HG02852 (cell line): ENCODE results near the gene RSPH9.
"Not testable (repeated sequence)": the region's sequence is repeated elsewhere in the genome, so short reads cannot be mapped to it uniquely, and the experiment has no call there.

Experiments
- ATAC-seq: cut with Tn5 transposase; IDR thresholded peaks from one replicate; pipeline ENCODE4 v1.9.1; 2021; ENCODE audit warnings: mild to moderate bottlenecking, moderate library complexity; ENCODE audit not compliant: unreplicated experiment

The RSPH9 gene

GRCh38 chr6:43682724-43683429, 38.0 kb downstream of the RSPH9 start:
- ATAC-seq = no peak

DNA sequence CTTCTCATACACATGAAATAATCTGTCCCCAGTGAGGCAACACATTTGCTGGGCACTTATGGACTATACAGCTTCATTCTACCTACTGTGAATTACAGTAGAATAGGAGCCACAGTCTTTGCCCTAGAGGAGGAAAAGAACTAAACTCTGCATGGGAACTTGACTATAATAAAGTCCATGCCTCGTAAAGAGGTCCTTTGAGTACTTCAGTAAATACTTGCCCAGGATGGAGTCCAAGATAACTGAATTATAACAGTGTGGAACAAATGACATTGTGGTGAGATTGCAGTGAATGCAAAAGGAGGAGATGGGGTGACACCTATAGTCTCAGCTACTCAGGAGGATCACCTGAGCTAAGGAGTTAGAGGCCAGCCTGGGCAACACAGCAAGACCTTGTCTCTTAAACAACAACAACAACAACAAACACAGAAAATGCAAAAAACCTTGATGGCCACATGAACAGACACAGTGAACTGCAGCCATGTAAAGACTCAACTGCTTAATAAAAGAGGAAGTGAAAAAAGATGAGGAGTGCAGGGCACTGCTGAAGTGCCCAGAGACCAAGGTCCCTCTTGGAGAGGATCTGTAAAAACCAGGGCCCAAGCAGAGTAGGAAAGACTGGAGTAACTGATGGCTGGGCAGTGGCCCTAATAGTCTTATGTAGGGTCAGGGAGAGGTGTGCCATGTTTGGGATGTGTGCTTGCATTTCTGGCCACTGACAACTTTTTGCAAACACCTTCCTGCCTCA, 39.0 kb downstream of the RSPH9 start:
- ATAC-seq = no peak

- ATAC-seq = no peak
Observed at GRCh38 chr6:43687079-43687436, 42.2 kb downstream of the RSPH9 start.

- ATAC-seq = peak; percentile 94
Observed at GRCh38 chr6:43687437-43688347, 42.9 kb downstream of the RSPH9 start, which contains the start of gene MRPS18A. Gene MRPS18A, minus strand, starts transcription at chr6:43687791. Its CDS starts 12 bp downstream, at chr6:43687779.

- no peak for ATAC-seq
Observed at GRCh38 chr6:43689421-43689820, 44.6 kb downstream of the RSPH9 start.

DNA sequence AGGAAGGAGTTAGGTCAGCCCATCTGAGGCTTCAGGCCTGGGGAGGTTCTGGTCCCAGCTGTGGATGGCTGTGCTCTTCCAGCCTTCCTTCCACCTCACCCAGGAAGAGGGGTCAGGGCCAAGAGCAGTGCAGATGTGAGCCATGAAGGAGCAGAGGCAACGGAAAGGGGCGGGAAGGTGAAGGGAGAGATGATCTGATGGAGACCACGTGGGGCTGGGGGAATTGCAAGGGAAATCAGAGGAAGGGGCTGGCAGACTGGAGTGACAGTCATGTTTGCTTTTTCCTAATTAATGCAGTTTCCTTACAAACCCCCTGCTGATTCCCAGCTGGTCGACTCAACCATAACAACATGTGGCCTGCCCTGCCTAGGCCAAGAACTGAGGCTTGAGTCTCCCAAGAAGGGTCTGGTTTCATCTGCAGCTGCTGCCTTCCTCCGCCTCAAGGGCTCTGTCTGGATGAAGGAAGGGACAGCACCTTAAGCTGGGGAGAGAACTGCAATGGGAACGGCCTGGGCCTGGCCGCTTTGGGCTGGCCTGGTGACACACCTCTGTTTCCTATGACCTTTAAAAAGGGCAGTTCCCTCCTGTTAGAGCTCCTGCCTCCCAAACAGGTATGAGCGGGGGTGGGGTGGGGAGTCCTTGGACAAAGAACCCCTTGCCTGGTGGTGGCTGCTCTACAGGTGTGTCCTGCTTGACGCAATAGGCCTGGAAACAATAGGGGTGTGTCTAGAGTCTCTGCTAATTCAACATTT, 50.6 kb downstream of the RSPH9 start:
- no peak for ATAC-seq

GRCh38 chr6:43695967-43696291, 51.1 kb downstream of the RSPH9 start:
- no peak for ATAC-seq

DNA sequence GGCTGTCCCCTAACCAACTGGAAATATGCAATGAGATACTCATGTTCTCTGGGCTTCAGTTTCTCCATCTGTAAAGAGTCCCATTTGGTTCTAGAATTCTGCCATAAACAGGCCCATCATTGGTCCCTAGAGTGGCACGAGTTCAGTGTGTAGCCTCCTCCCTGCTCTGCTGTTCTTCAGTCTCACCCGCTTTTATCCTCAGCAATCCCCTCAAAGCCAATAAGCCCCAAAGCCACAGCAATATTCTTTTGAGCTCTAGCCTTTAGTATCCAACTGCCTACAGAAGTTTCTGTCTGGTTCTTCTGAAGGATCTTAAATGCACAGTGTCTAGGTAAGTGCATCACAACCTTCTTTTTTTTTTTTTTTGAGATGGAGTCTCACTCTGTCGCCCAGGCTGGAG, 52.6 kb downstream of the RSPH9 start:
- ATAC-seq = no peak

DNA sequence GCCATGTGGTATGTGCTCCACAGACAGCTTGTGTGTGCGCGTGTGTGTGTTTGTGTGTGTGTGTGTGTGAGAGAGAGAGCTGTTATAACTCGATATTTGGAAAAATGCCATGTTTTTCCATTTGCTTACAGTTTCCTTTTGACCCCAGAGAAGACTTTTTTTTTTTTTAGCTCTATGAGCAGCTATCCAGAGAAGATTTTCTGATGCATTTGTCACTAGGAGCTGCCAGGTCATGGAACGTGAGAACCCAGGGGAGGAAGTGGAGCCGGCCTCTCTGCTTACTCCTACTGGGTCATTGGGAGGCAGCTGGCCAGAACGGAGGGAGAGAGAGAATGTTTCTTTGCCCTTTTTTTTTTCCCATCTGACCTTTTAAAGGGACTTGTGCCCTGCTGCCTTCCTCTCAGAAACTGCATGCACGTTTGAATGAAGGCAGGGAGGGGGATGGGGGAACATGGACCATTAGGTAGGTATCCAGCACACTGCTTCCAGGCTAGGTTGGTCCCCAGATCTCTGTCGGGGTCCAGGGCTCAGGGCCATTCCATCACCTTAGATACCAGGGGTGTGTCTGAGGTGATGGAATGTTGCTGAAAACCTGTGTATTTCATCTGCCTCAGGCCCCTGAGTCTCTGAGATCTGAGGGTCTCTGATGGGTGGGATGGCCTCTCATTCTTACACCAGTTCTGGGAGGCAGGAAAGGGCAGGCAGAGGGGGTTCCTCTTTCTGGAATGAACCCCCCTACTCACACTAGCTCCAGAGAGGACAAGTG, 53.9 kb downstream of the RSPH9 start:
- ATAC-seq = no peak

DNA sequence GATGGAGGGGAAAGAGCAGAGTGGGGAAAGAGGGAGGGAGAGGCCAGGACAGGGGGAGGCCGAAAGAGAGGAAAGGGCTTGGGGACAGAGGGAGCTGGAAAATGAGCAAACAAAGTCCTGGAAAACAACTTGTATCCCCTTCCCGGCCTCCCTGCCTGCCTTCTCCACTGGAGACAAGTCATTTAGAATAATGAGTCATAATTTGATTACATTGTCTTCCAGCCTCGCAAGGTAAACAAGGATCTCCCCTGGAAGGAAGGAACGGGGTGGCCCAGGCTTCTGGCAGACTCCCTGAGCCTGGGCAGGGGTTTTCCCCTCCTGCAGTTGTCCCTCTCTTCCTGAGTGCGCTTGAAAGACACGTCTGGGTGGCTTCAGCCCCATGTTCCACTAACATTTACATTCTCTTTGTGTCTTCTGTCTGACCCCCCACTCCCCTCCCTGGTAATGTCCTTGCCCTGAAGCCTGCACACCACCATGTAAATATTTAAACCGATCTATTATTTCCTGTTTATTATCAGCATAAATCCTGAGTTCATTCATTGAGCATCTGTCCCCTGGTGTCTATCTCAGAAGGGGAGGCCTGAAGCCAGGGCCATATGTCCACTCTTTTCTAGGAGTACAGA, 54.8 kb downstream of the RSPH9 start:
- ATAC-seq = no peak

DNA sequence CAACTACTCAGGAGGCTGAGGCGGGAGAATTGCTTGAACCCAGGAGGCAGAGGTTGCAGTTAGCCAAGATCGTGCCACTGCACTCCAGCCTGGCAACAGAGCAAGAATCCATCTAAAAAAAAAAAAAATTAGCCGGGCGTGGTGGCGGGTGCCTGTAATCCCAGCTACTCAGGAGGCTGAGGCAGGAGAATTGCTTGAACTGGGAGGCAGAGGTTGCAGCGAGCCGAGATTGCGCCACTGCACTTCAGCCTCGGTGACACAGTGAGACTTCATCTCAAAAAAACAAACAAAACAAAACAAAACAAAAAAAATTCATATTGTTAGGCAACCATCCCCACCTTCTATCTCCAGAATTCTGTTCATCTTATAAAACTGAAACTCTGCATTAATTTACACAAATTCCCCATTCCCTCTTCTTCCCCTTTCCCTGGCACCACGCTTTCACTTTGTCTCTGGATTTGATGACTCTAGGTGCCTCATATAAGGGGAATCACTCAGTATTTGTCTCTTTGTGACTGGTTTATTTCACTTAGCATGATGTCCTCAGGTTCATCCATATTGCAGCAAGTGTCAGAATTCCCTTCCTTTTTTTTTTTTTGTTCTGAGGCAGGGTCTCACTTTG, 56.2 kb downstream of the RSPH9 start:
- ATAC-seq = not testable (repeated sequence)

- ATAC-seq = no peak
Observed at GRCh38 chr6:43702171-43702533, 57.3 kb downstream of the RSPH9 start.

GRCh38 chr6:43702534-43703440, 58.0 kb downstream of the RSPH9 start:
- ATAC-seq = no peak

GRCh38 chr6:43703512-43704429, 58.9 kb downstream of the RSPH9 start:
- ATAC-seq = no peak

DNA sequence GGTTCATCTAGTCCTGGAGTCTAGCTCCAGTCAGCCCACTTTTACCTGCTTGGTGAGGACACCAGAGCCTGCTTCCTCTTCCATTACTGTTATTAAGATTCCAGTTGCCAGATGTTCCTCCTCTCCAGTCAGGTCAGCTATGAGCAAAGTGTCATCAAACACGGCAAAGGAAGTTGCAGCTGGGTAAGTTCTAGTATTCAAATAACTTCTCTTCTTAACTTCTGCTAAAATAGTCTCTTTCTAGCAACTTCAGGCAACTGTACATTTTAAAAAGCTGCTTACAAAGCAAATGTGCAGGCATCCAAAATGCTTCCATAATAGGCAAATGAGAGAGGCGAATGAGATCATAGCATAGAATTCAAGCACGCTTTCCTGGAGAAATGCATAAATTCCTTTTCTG, 61.2 kb downstream of the RSPH9 start:
- ATAC-seq = no peak

- no peak for ATAC-seq
Observed at GRCh38 chr6:43706788-43707187, 62.0 kb downstream of the RSPH9 start.

- ATAC-seq = no peak
Observed at GRCh38 chr6:43707269-43707668, 62.4 kb downstream of the RSPH9 start.
